Muscle of leg (tissue), 11 donors: ENCODE data around the gene MRPS2. TPM values are rescaled to one million over a fixed set of nuclear protein-coding genes. Genes with fewer than 3 reads are reported as not detected.
"Not testable (repeated sequence)": the region's sequence is repeated elsewhere in the genome, so short reads cannot be mapped to it uniquely, and the experiment has no call there.

Experiments used
- DNase-seq: peaks from one replicate; pipeline ENCODE4 v3.0.0; 2013
- H3K27ac ChIP-seq: one replicate; pipeline ENCODE4 v1.5.1; 2013; ENCODE audit warnings: mild to moderate bottlenecking, low read length, control low read depth
- H3K27me3 ChIP-seq: one replicate; pipeline ENCODE4 v1.6.1; 2013; ENCODE audit warnings: low read length; ENCODE audit not compliant: control insufficient read depth, insufficient read depth
- H3K36me3 ChIP-seq: one replicate; pipeline ENCODE4 v1.6.1; 2013; ENCODE audit warnings: low read length; ENCODE audit not compliant: control insufficient read depth, insufficient read depth
- H3K4me1 ChIP-seq: one replicate; pipeline ENCODE4 v1.6.1; 2013; ENCODE audit warnings: low read length; ENCODE audit not compliant: control insufficient read depth, insufficient read depth
- H3K4me3 ChIP-seq: one replicate; pipeline ENCODE4 v1.5.1; 2013; ENCODE audit warnings: low read length, control low read depth
- H3K9me3 ChIP-seq: replicated peaks from 2 replicates; pipeline ENCODE4 v1.6.1; 2013; ENCODE audit warnings: low read depth, low read length; ENCODE audit not compliant: control insufficient read depth
- WGBS: methylation state at CpG from one replicate; pipeline ENCODE4 v1.1.5; 2013; ENCODE audit warnings: missing lambda C conversion rate; ENCODE audit not compliant: insufficient coverage; 5-methylcytosine and 5-hydroxymethylcytosine counted together
- polyA plus RNA-seq, 8 donors: library from polyadenylated mRNA; unstranded; fragments of 120-200 nt; gene quantifications; one replicate each; pipeline versions ENCODE4 v1.2.1 to v1.2.3, GENCODE V29; 2013; ENCODE audit warnings: inconsistent platforms in 1 of 8, low replicate concordance in 1 of 8; ENCODE audit not compliant: insufficient read length in 8 of 8, insufficient read depth in 1 of 8
- total RNA-seq: library from RNA; stranded (reverse); fragments of 120-200 nt; gene quantifications from one replicate; pipeline ENCODE4 v1.2.4, GENCODE V29; 2013

The MRPS2 gene
- total and polyA plus RNA-seq, 9 donors, result 15.6 to 41.6 (median 34.3) TPM

GRCh38 chr9:135522931-135523330, 22.4 kb downstream of the MRPS2 start:
- Histone ChIP-seq H3K27me3 (peaks cover 2% of the 10 kb centered on the region), H3K9me3 (no peaks in the 10 kb centered on the region), H3K27ac (no peak overlapping the region), H3K36me3 (no peaks in the 10 kb centered on the region), H3K4me3 (no peak overlapping the region), H3K4me1 (no peaks in the 10 kb centered on the region)
- DNase-seq, result no peak
- 46% methylated on average over 13 of the region's 17 CpGs for WGBS

- peaks cover 2% of the 10 kb centered on the region for H3K27me3 ChIP-seq
- H3K4me3 ChIP-seq, result no peak overlapping the region
Measured at GRCh38 chr9:135523521-135524129, 23.1 kb downstream of the MRPS2 start.

GRCh38 chr9:135524130-135524861, 23.8 kb downstream of the MRPS2 start:
- no peaks in the 10 kb centered on the region for H3K9me3 ChIP-seq
- H3K36me3 ChIP-seq, result no peaks in the 10 kb centered on the region
- peaks cover 2% of the 10 kb centered on the region for H3K27me3 ChIP-seq
- H3K4me3 ChIP-seq, result no peak overlapping the region
- no peaks in the 10 kb centered on the region for H3K4me1 ChIP-seq
- 55% methylated on average over 24 of the region's 27 CpGs for WGBS
- no peak for DNase-seq
- no peak overlapping the region for H3K27ac ChIP-seq

More at GRCh38 chr9:135523521-135524129, 23.1 kb downstream of the MRPS2 start:
- DNase-seq, result no peak
- no peaks in the 10 kb centered on the region for H3K4me1 ChIP-seq
- 68% methylated on average over 21 of the region's 21 CpGs for WGBS
- H3K9me3 ChIP-seq, result no peaks in the 10 kb centered on the region
- no peaks in the 10 kb centered on the region for H3K36me3 ChIP-seq
- H3K27ac ChIP-seq, result no peak overlapping the region

GRCh38 chr9:135525241-135526088, 25.0 kb downstream of the MRPS2 start:
- H3K4me3 ChIP-seq, result no peak overlapping the region
- no peaks in the 10 kb centered on the region for H3K36me3 ChIP-seq
- H3K27ac ChIP-seq, result no peak overlapping the region
- WGBS, result 78% methylated on average over 19 of the region's 31 CpGs
- H3K4me1 ChIP-seq, result no peaks in the 10 kb centered on the region
- no peaks in the 10 kb centered on the region for H3K9me3 ChIP-seq
- DNase-seq, result no peak
- H3K27me3 ChIP-seq, result peaks cover 2% of the 10 kb centered on the region

GRCh38 chr9:135526089-135526729, 25.7 kb downstream of the MRPS2 start:
- Histone ChIP-seq H3K27ac (no peak overlapping the region), H3K27me3 (peaks cover 2% of the 10 kb centered on the region), H3K4me1 (no peaks in the 10 kb centered on the region), H3K9me3 (no peaks in the 10 kb centered on the region), H3K4me3 (no peak overlapping the region), H3K36me3 (no peaks in the 10 kb centered on the region)
- DNase-seq, result no peak
- 51% methylated on average over 4 of the region's 11 CpGs for WGBS

GRCh38 chr9:135526730-135527571, 26.5 kb downstream of the MRPS2 start:
- no peak overlapping the region for H3K4me3 ChIP-seq
- H3K27ac ChIP-seq, result no peak overlapping the region
- 59% methylated on average over 28 of the region's 30 CpGs for WGBS
- no peaks in the 10 kb centered on the region for H3K4me1 ChIP-seq
- no peak for DNase-seq
- H3K27me3 ChIP-seq, result peaks cover 2% of the 10 kb centered on the region
- no peaks in the 10 kb centered on the region for H3K9me3 ChIP-seq
- no peaks in the 10 kb centered on the region for H3K36me3 ChIP-seq

- not testable (repeated sequence) for H3K27me3 ChIP-seq, H3K9me3 ChIP-seq, H3K4me1 ChIP-seq, H3K27ac ChIP-seq, H3K36me3 ChIP-seq, DNase-seq, H3K4me3 ChIP-seq
- WGBS, result no CpG with 5 or more reads among the region's 10 CpGs
Measured at GRCh38 chr9:135528842-135529435, 28.5 kb downstream of the MRPS2 start.

- H3K27ac ChIP-seq, result no peak overlapping the region
- no peaks in the 10 kb centered on the region for H3K36me3 ChIP-seq
- H3K4me1 ChIP-seq, result no peaks in the 10 kb centered on the region
- no peak overlapping the region for H3K4me3 ChIP-seq
- H3K27me3 ChIP-seq, result peaks cover 5% of the 10 kb centered on the region
- no peak for DNase-seq
- WGBS, result 63% methylated on average over 2 of the region's 5 CpGs
- no peaks in the 10 kb centered on the region for H3K9me3 ChIP-seq
Measured at GRCh38 chr9:135530146-135530545, 29.7 kb downstream of the MRPS2 start.

- Histone ChIP-seq H3K4me1 (no peaks in the 10 kb centered on the region), H3K27ac (no peak overlapping the region), H3K9me3 (no peaks in the 10 kb centered on the region), H3K4me3 (no peak overlapping the region), H3K36me3 (no peaks in the 10 kb centered on the region), H3K27me3 (peaks cover 3% of the 10 kb centered on the region)
- 90% methylated on average over 10 of the region's 10 CpGs for WGBS
- no peak for DNase-seq
Measured at GRCh38 chr9:135531096-135531495, 30.6 kb downstream of the MRPS2 start.
